Gastrocnemius medialis (tissue), 4 donors: ENCODE results near the gene EFNB3.

Experiments used
- CTCF ChIP-seq, 5 experiments: fragments of 450-650 bp in 3 of 5; fragments of 200-600 bp in 2 of 5; sonication (generic) in 2 of 5; IDR thresholded peaks in 4 of 5; conservative IDR thresholded peaks in 1 of 5; 1 replicate in 4 of 5; 2 replicates in 1 of 5; pipeline ENCODE4 v1.5.1; 2016 to 2019; ENCODE audit warnings: antibody characterized with exemption in 5 of 5, mild to moderate bottlenecking in 3 of 5, moderate library complexity in 3 of 5
- POLR2A ChIP-seq, 2 donors: fragments of 450-650 bp; IDR thresholded peaks; one replicate each; pipeline ENCODE4 v1.6.1; 2017; ENCODE audit warnings: antibody characterized with exemption in 2 of 2, mild to moderate bottlenecking in 2 of 2, moderate library complexity in 2 of 2

GRCh38 chr17:7754656-7755055 lies 49.7 kb downstream of the EFNB3 start:
- no peak for TF ChIP-seq CTCF (IDR thresholded peaks at IDR 0.05 in 4 of 5, conservative IDR thresholded peaks at IDR 0.05 in 1 of 5)
- TF ChIP-seq POLR2A (IDR thresholded peaks at IDR 0.05) = no peak
